GM12892 (cell line): ENCODE measurements around the gene SAP30L.

Experiments used
- DNase-seq: peaks from one replicate; pipeline ENCODE4 v3.0.0; 2011; ENCODE audit not compliant: insufficient read length
- FAIRE-seq: peaks from 2 replicates; lab custom pipeline; 2011; peaks lifted over from hg19 to GRCh38; lab: Jason Lieb, UNC
- POLR2A ChIP-seq: IDR thresholded peaks from 2 replicates; pipeline ENCODE4 v1.6.1; 2011; ENCODE audit warnings: low read depth, low read length, control low read depth
- POLR2AphosphoS5 ChIP-seq: IDR thresholded peaks from 2 replicates; pipeline ENCODE4 v1.6.1; 2011; ENCODE audit warnings: low read depth, low read length, control low read depth
- TAF1 ChIP-seq: IDR thresholded peaks from 2 replicates; pipeline ENCODE4 v1.6.1; 2011; ENCODE audit warnings: low read depth, mild to moderate bottlenecking, control low read depth, low read length, borderline replicate concordance

SAP30L gene

DNA sequence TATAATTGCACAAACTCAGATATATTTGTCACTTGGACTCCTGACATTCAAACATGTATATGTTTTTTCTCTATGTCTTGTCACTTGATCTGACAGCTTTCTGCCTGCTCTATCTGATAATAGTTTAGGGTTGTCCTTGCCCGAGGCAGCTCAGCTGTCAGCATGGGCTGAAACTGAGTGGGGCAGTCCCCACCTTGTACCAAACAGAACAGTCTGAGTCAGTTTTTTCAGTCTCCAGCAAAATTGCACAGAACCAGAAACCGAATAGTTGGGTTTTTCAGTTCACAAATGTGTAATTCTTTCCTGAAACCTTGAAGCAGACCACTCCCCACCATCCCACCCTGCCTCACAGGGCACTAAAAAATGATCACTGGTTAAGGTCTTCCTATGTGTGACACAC, 41.7 kb downstream of the SAP30L start:
- DNase-seq, result peak; percentile 53

DNA sequence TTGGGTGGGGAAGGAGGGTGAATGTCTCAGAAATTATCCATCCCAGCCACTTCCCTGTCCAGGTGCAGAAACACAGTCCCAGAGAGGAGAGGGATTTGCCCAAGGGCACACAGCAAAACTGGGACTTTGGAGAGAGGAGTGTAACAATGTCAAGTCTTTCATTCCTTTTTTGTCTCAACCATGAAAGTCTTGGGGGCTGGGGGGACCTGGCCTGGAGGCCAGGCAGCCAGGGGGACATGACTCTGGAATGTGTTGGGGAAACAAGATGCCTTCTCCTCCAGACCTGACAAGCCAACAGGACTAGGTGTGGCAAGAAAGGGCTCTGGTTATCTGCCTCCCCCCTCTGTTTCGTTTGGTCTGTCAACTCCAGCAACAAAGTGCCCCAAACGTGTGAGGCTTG, 46.1 kb downstream of the SAP30L start:
- FAIRE-seq (no peak), DNase-seq (no peak)
- no peak for TF ChIP-seq POLR2AphosphoS5
- no peak for TF ChIP-seq POLR2A

More for the DNA sequence above, 41.7 kb downstream of the SAP30L start:
- FAIRE-seq, result peak; percentile 97
- no peak for TF ChIP-seq POLR2AphosphoS5
- TF ChIP-seq POLR2A, result no peak
- TF ChIP-seq TAF1, result no peak

DNA sequence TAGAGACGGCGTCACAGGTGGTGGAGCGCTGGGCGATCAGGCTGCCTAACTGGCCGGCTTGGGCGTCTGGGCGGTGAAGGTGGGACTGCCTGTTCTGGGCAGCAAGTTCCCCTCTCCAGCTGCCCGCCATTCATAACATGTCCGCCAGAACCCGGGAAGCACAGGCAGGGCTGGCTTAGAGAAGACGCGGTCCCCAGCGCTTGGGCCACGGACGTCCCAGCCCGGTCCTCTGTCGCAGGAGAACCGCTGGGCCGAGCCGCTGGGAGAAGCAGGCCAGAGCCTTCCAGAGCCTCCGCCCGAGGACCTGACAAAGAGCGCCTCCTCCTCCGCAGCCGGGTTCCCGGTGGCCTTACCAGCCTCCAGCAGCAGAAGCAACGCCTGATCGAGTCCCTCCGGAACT, 47.5 kb downstream of the SAP30L start:
- no peak for TF ChIP-seq POLR2AphosphoS5
- TF ChIP-seq POLR2A, result no peak
- TF ChIP-seq TAF1, result no peak
- no peak for FAIRE-seq
- DNase-seq, result no peak

DNA sequence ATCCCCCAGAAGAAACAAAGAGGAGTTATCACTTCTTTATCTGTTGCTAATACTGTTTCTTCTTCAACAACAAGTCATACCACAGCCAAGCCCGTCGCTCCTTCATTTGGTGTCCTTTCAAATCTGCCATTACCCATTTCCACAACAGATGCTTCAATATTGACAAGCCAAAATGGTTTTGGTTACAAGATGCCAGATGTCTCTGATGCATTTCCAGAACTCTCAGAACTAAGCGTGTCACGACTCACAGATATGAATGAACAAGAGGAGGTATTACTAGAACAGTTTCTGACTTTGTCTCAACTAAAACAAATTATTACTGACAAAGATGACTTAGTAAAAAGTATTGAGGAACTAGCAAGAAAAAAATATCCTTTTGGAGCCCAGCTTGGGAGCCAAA, 48.2 kb downstream of the SAP30L start:
- TF ChIP-seq POLR2AphosphoS5, result no peak
- no peak for TF ChIP-seq TAF1
- TF ChIP-seq POLR2A, result no peak
- DNase-seq, result no peak
- FAIRE-seq, result no peak

DNA sequence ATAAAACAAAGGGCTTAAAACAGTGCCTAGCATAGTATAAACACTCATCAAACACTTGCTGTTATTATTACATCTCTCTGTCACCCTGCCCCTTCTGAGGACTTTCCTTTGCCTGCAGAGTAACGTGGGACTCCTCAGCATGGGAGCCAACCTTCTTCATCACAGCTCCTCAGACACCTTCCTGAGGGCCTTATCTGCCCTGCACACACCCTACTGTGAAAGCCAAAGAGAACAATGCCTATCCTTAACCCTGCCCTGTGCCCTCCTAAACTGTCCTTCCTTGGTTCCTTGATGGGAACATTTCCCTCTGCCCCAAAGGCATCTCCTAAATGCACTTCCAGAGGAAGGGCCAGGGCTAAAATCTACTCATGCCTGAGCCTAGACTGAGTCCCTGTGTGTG, 52.8 kb downstream of the SAP30L start:
- no peak for DNase-seq
- no peak for FAIRE-seq
- TF ChIP-seq TAF1 (no peak), POLR2A (no peak), POLR2AphosphoS5 (no peak)

DNA sequence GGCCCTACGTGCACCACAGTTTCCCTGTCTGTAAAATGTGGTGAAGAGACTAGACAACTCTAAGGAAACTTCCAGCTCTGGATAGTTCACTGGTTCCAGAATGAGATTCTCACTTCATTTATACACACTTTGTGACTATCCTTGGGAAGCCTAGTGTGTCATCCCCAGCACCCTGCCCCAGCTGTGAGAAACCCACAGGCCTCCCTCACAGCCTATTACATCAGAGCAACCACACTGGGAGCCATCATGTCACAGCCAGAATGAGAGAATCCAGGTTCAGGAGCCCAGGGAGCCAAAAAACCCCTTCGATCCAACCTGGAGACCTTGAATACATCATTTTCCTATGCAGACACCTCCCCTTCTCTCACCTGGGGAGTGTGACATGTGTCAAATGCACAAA, 53.2 kb downstream of the SAP30L start:
- no peak for DNase-seq
- FAIRE-seq, result no peak
- TF ChIP-seq TAF1 (no peak), POLR2A (no peak), POLR2AphosphoS5 (no peak)

DNA sequence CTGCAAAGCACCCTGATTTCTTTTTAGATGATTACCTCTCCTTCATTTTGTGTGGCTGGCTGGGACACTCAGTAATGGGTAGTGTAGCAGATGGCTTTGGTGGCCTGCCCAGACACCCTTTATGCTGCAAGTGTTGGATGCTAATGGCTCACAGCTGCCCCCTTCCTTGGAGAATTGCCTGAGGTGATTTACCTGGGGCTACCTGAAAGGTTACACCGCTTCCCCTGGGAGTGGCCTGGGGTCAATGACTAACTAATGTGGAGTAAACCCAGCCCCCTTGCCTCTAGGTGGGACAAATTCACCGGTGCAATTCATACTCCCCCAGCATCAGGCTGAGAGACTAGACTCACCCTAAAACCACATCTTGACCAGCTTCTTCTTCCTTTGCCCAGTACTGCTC, 55.8 kb downstream of the SAP30L start:
- no peak for FAIRE-seq
- no peak for TF ChIP-seq TAF1
- TF ChIP-seq POLR2AphosphoS5, result no peak
- TF ChIP-seq POLR2A, result no peak
- no peak for DNase-seq

DNA sequence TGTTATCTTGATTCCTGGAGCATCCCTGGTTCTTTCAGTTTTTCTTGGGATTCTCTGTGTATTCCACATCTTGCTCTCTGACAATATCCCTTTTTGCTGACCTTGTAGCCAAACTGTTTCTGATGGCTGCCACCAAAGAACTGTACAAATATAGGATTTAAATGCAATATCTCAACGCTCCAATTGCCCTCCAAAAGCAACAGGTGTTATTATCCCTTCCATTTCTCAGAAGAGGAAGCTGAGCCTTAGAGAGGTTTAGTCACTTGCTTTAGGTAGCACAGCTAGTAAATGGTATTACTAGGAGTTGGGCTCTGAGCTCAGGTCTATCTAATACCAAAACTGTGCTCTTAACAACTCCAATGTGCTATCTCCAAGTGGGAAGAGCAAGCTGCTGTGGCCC, 56.4 kb downstream of the SAP30L start:
- DNase-seq (no peak), FAIRE-seq (peak; percentile 44)
- TF ChIP-seq TAF1 (no peak), POLR2A (no peak), POLR2AphosphoS5 (no peak)

DNA sequence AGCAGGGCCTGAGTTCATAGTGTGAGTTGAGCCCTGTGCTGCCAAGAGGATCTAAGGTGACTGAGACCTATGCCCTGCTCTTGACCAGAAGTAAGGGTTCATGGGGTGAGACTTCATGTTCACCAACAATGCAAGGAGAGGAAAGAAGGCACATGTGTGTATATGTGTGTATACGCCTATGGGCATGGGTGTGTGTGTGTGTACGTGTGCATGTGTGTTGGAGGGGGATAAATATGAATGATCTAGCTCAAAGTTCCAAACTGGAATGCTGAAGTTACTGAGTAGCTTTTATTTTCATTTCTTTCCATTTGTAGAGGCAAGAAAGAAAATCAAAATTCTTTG, 57.9 kb downstream of the SAP30L start:
- peak; percentile 92 for FAIRE-seq
- TF ChIP-seq TAF1, result no peak
- TF ChIP-seq POLR2AphosphoS5, result no peak
- TF ChIP-seq POLR2A, result no peak
- no peak for DNase-seq

DNA sequence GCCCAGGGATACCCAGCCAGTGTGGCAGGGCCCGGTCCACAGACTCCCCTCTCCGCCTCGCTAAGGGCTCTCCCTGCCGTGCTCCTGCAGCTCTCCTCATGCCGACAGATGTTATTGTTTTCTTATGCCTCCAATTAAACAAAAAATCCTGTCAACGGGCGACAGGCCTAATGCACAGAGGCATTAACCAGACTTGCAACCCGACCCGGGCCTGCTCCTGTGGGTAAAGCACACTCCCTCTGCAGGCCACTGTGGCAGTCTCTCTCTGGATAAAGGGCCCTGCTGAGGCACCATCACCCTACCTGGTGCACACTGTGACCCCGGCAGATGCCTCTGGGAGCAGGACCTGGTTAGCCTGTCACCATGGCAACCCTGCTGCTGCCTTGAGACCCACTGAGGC, 59.8 kb downstream of the SAP30L start:
- FAIRE-seq (no peak), DNase-seq (no peak)
- TF ChIP-seq TAF1 (no peak), POLR2AphosphoS5 (no peak), POLR2A (no peak)

DNA sequence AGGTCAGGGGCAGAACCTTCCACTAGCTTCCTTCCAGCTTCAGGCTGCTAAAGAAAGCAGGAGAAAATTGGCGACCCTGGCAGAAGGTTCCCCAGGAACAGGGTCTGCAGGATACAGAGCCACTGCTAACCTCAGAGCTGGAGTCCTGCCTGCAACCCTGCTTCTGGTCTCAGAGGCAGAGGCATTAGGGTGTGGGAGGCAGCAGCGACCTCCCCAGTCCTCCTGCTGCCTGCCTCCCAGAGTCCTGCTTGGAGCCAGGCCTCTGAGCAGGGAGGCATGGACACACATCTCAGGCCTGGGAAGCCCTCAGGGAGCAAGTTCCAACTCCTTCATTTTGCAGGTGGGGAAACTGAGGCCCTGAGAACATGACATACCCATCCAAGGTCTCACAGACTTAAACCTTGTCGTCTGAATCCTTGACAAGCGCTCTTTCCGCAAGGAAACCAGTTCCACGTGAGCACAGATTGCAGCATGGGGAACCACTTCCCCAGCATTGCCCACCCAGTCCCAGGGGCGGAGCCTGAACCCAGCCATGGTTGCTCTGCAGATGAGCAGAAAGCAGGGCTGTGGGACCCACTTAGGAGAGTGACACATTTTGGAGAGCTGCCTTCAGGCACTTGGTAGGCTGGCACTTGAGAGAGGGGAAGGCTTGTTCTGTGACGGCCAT, 60.4 kb downstream of the SAP30L start:
- TF ChIP-seq POLR2A (no peak), POLR2AphosphoS5 (no peak), TAF1 (no peak)
- no peak for FAIRE-seq
- DNase-seq, result no peak

DNA sequence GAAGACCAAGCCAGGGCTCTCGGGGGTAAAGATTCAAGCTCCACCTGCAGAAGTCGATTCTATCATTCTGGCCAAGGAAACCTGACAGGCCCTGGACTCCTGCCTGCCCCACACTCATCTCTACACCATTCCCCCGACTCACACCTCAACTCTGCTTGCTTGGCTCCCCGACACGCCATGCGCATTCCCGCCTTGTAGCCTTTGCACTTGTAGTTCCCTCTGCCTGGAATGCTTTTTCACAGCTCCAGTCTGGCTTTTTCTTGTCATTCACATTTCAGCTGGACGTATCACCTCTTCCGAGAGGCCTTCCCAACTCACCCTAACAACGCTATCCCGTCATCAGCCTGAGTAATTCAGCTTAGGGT, 60.9 kb downstream of the SAP30L start:
- TF ChIP-seq POLR2AphosphoS5 (no peak), TAF1 (no peak), POLR2A (no peak)
- FAIRE-seq, result peak; percentile 9
- DNase-seq, result no peak
